RWPE2 (cell line): ENCODE results near the gene OTOP3.

Source experiments
- ATAC-seq: fragments of 200-7000 bp; cut with Tn5 transposase; 3 replicates; pipeline ENCODE4 v1.9.1; 2021; ENCODE audit warnings: low read depth
- DNase-seq: peaks from one replicate; pipeline ENCODE4 v3.0.0-alpha.2; 2020; ENCODE audit warnings: low spot score
- H3K27ac ChIP-seq: fragments of 450-650 bp; 2 replicates; pipeline ENCODE4 v1.5.1; 2017; ENCODE audit warnings: mild to moderate bottlenecking; ENCODE audit not compliant: poor library complexity, severe bottlenecking
- H3K27me3 ChIP-seq: fragments of 250-450 bp; sonication (Bioruptor Pico); 2 replicates; pipeline ENCODE4 v1.5.1; 2021; ENCODE audit warnings: mild to moderate bottlenecking, moderate library complexity; ENCODE audit not compliant: insufficient read depth, poor library complexity, severe bottlenecking
- H3K36me3 ChIP-seq: fragments of 250-450 bp; sonication (Bioruptor Pico); 2 replicates; pipeline ENCODE4 v1.5.1; 2020; ENCODE audit warnings: low read depth, mild to moderate bottlenecking, moderate library complexity
- H3K4me1 ChIP-seq: fragments of 250-450 bp; sonication (Bioruptor Pico); 2 replicates; pipeline ENCODE4 v1.5.1; 2021; ENCODE audit warnings: mild to moderate bottlenecking, moderate library complexity; ENCODE audit not compliant: insufficient read depth, poor library complexity, severe bottlenecking
- H3K4me3 ChIP-seq: fragments of 250-450 bp; sonication (Bioruptor Pico); 2 replicates; pipeline ENCODE4 v1.5.1; 2021; ENCODE audit warnings: mild to moderate bottlenecking, moderate library complexity; ENCODE audit not compliant: severe bottlenecking
- H3K9me3 ChIP-seq: fragments of 250-450 bp; sonication (Bioruptor Pico); 2 replicates; pipeline ENCODE4 v1.5.1; 2021; ENCODE audit warnings: mild to moderate bottlenecking, moderate library complexity; ENCODE audit not compliant: severe bottlenecking
- CTCF ChIP-seq: fragments of 450-650 bp; IDR thresholded peaks from one replicate; pipeline ENCODE4 v1.5.1; 2017; ENCODE audit warnings: mild to moderate bottlenecking, moderate library complexity; ENCODE audit not compliant: poor library complexity, severe bottlenecking

The OTOP3 gene

GRCh38 chr17:74971069-74971841 lies 35.6 kb downstream of the OTOP3 start:
- H3K27ac ChIP-seq: no peak overlapping the region

GRCh38 chr17:74971842-74972106 lies 36.1 kb downstream of the OTOP3 start:
- peak overlapping the region; percentile 48 for H3K4me3 ChIP-seq
- no peak overlapping the region for H3K27ac ChIP-seq
- H3K27me3 ChIP-seq: peaks cover 16% of the 10 kb centered on the region
- H3K4me1 ChIP-seq: peaks cover 3% of the 10 kb centered on the region
- H3K9me3 ChIP-seq: no peaks in the 10 kb centered on the region
- no peak for TF ChIP-seq CTCF
- ATAC-seq (peak; percentile 18; the same call in 2 of the 3 replicates), DNase-seq (no peak)
- no peaks in the 10 kb centered on the region for H3K36me3 ChIP-seq

More at GRCh38 chr17:74971069-74971841, 35.6 kb downstream of the OTOP3 start:
- Histone ChIP-seq H3K27me3 (peaks cover 16% of the 10 kb centered on the region), H3K4me1 (peaks cover 3% of the 10 kb centered on the region), H3K36me3 (no peaks in the 10 kb centered on the region), H3K4me3 (no peak overlapping the region), H3K9me3 (no peaks in the 10 kb centered on the region)
- TF ChIP-seq CTCF: no peak
- DNase-seq: no peak
- ATAC-seq: no peak

GRCh38 chr17:74972107-74972972 lies 36.6 kb downstream of the OTOP3 start, which contains the start of gene HID1:
HID1 (minus strand) TSS chr17:74972759; CDS start chr17:74972656, 103 bp downstream.
- TF ChIP-seq CTCF: no peak
- peak; percentile 76 for ATAC-seq
- DNase-seq: no peak
- H3K4me3 ChIP-seq: peak within 1 kb of the TSS; percentile 48
- H3K4me1 ChIP-seq: peaks cover 3% of the 10 kb centered on the region
- peaks cover 16% of the 10 kb centered on the region for H3K27me3 ChIP-seq
- H3K9me3 ChIP-seq: no peaks in the 10 kb centered on the region
- H3K36me3 ChIP-seq: no peaks in the 10 kb centered on the region
- no peak within 1 kb of the TSS for H3K27ac ChIP-seq

- no peaks in the 10 kb centered on the region for H3K36me3 ChIP-seq
- no peak for DNase-seq
- H3K4me3 ChIP-seq: peak overlapping the region; percentile 48
- no peaks in the 10 kb centered on the region for H3K9me3 ChIP-seq
- no peak overlapping the region for H3K27ac ChIP-seq
- peak; percentile 9; the same call in 2 of the 3 replicates for ATAC-seq
- no peak for TF ChIP-seq CTCF
- peaks cover 3% of the 10 kb centered on the region for H3K4me1 ChIP-seq
- H3K27me3 ChIP-seq: peaks cover 16% of the 10 kb centered on the region
Measured at GRCh38 chr17:74972973-74973328, 37.3 kb downstream of the OTOP3 start.

- ATAC-seq (no peak), DNase-seq (no peak)
- Histone ChIP-seq H3K4me1 (peaks cover 3% of the 10 kb centered on the region), H3K27ac (no peak overlapping the region), H3K9me3 (no peaks in the 10 kb centered on the region), H3K27me3 (peaks cover 16% of the 10 kb centered on the region), H3K4me3 (no peak overlapping the region), H3K36me3 (no peaks in the 10 kb centered on the region)
- TF ChIP-seq CTCF: no peak
Measured at GRCh38 chr17:74975943-74976342, 40.2 kb downstream of the OTOP3 start.
